HUES48 (cell line): ENCODE data around the gene STYK1.
"Not testable (repeated sequence)": the region's sequence is repeated elsewhere in the genome, so short reads cannot be mapped to it uniquely, and the experiment has no call there.

ENCODE experiments used
- H3K27ac ChIP-seq: one replicate; pipeline ENCODE4 v1.7.0; 2013; ENCODE audit warnings: low read depth, low read length, inconsistent platforms
- H3K27me3 ChIP-seq: 2 replicates; pipeline ENCODE4 v1.6.1; 2013; ENCODE audit warnings: mild to moderate bottlenecking, low read length; ENCODE audit not compliant: control insufficient read depth, insufficient read depth
- H3K36me3 ChIP-seq: 2 replicates; pipeline ENCODE4 v1.6.1; 2013; ENCODE audit warnings: low read length; ENCODE audit not compliant: control insufficient read depth, insufficient read depth
- H3K4me1 ChIP-seq: 2 replicates; pipeline ENCODE4 v1.6.1; 2013; ENCODE audit warnings: mild to moderate bottlenecking, low read length; ENCODE audit not compliant: control insufficient read depth, insufficient read depth
- H3K4me3 ChIP-seq: 2 replicates; pipeline ENCODE4 v1.5.1; 2013; ENCODE audit warnings: mild to moderate bottlenecking, low read depth, low read length
- H3K9ac ChIP-seq: 2 replicates; pipeline ENCODE4 v1.6.1; 2013; ENCODE audit warnings: mild to moderate bottlenecking, low read depth, low read length, moderate library complexity
- H3K9me3 ChIP-seq: 2 replicates; pipeline ENCODE4 v1.6.1; 2013; ENCODE audit warnings: low read length; ENCODE audit not compliant: control insufficient read depth, insufficient read depth

The STYK1 gene

GRCh38 chr12:10688042-10688441 lies 14.2 kb upstream of the STYK1 start:
- no peak overlapping the region for H3K9ac ChIP-seq
- H3K27ac ChIP-seq: no peak overlapping the region
- no peaks in the 10 kb centered on the region for H3K4me1 ChIP-seq
- no peaks in the 10 kb centered on the region for H3K9me3 ChIP-seq
- no peaks in the 10 kb centered on the region for H3K27me3 ChIP-seq
- no peaks in the 10 kb centered on the region for H3K36me3 ChIP-seq
- no peak overlapping the region for H3K4me3 ChIP-seq

GRCh38 chr12:10672231-10672868 lies 1.5 kb downstream of the STYK1 start:
- Histone ChIP-seq H3K9ac (no peak overlapping the region), H3K36me3 (no peaks in the 10 kb centered on the region), H3K27me3 (no peaks in the 10 kb centered on the region), H3K27ac (no peak overlapping the region), H3K4me1 (peaks cover 3% of the 10 kb centered on the region; the same call in 1 of the 2 replicates), H3K9me3 (no peaks in the 10 kb centered on the region), H3K4me3 (no peak overlapping the region)

- H3K9ac ChIP-seq: no peak overlapping the region
- H3K4me1 ChIP-seq: no peaks in the 10 kb centered on the region
- no peaks in the 10 kb centered on the region for H3K9me3 ChIP-seq
- H3K4me3 ChIP-seq: no peak overlapping the region
- H3K27ac ChIP-seq: no peak overlapping the region
- no peaks in the 10 kb centered on the region for H3K36me3 ChIP-seq
- H3K27me3 ChIP-seq: no peaks in the 10 kb centered on the region
Observed at GRCh38 chr12:10669533-10669932, 4.3 kb downstream of the STYK1 start.

GRCh38 chr12:10668526-10668925 lies 5.3 kb downstream of the STYK1 start:
- Histone ChIP-seq H3K36me3 (no peaks in the 10 kb centered on the region), H3K4me3 (no peak overlapping the region)

GRCh38 chr12:10667581-10667980 lies 6.3 kb downstream of the STYK1 start:
- Histone ChIP-seq H3K27ac (no peak overlapping the region), H3K27me3 (no peaks in the 10 kb centered on the region), H3K36me3 (no peaks in the 10 kb centered on the region), H3K4me3 (no peak overlapping the region), H3K9me3 (no peaks in the 10 kb centered on the region; the same call in 1 of the 2 replicates), H3K9ac (no peak overlapping the region), H3K4me1 (no peaks in the 10 kb centered on the region)

More at GRCh38 chr12:10668526-10668925, 5.3 kb downstream of the STYK1 start:
- Histone ChIP-seq H3K9me3 (no peaks in the 10 kb centered on the region), H3K9ac (no peak overlapping the region), H3K27ac (no peak overlapping the region), H3K27me3 (no peaks in the 10 kb centered on the region), H3K4me1 (no peaks in the 10 kb centered on the region)

DNA sequence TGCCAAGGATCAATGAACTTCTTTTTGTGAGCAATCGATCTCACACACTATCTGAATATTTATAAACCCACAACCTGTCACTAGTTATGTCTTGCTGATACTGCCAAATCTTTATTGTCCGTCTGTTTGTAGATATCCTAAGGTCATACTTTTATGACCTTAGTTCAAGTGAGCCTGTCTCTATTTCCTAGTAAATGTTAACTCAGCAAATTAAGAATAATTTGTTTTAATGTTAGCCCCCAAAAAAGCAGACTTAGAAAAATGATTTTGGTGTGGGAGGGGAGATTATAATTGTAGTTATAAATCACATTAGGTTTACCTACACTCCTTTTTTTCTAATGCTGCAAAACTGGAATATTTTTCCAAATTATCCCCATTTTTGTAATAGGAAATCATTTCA lies 9.4 kb downstream of the STYK1 start:
- Histone ChIP-seq H3K36me3 (no peaks in the 10 kb centered on the region), H3K27me3 (no peaks in the 10 kb centered on the region), H3K9me3 (no peaks in the 10 kb centered on the region; the same call in 1 of the 2 replicates), H3K9ac (no peak overlapping the region), H3K4me3 (no peak overlapping the region), H3K27ac (no peak overlapping the region), H3K4me1 (no peaks in the 10 kb centered on the region)

- Histone ChIP-seq H3K9ac (no peak overlapping the region), H3K36me3 (no peaks in the 10 kb centered on the region), H3K9me3 (peaks cover 4% of the 10 kb centered on the region), H3K27me3 (no peaks in the 10 kb centered on the region), H3K4me1 (no peaks in the 10 kb centered on the region), H3K4me3 (no peak overlapping the region), H3K27ac (no peak overlapping the region)
Observed at GRCh38 chr12:10663869-10664268, 10.0 kb downstream of the STYK1 start.

DNA sequence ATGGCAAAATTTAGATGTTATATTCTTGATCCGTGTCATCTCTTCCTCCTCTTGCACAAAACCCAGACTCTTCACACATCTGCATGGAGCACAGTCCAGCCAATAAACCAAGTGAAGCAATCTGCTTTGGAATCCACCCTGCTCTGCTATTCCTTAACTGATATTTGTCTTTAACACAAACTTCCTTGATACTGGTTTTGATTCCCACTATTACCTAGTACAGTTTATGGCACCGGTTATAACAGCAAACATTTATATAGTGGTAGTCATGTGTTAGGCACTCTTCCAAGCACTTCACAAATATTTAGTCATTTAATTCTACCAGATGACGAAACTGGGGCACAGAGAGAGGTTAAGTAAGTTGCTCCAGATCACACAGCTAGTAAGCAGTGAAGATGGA lies 12.5 kb downstream of the STYK1 start:
- Histone ChIP-seq H3K27ac (no peak overlapping the region), H3K4me3 (no peak overlapping the region), H3K36me3 (no peaks in the 10 kb centered on the region), H3K9ac (no peak overlapping the region), H3K4me1 (no peaks in the 10 kb centered on the region), H3K27me3 (no peaks in the 10 kb centered on the region), H3K9me3 (peaks cover 17% of the 10 kb centered on the region)

- Histone ChIP-seq H3K4me1 (no peaks in the 10 kb centered on the region), H3K4me3 (no peak overlapping the region), H3K9me3 (peaks cover 20% of the 10 kb centered on the region), H3K27ac (no peak overlapping the region), H3K36me3 (no peaks in the 10 kb centered on the region), H3K9ac (no peak overlapping the region), H3K27me3 (no peaks in the 10 kb centered on the region)
Observed at GRCh38 chr12:10654003-10654402, 19.8 kb downstream of the STYK1 start.

- Histone ChIP-seq H3K9me3 (peaks cover 20% of the 10 kb centered on the region), H3K4me1 (no peaks in the 10 kb centered on the region), H3K4me3 (no peak overlapping the region), H3K27ac (no peak overlapping the region), H3K9ac (no peak overlapping the region), H3K36me3 (no peaks in the 10 kb centered on the region), H3K27me3 (no peaks in the 10 kb centered on the region)
Observed at GRCh38 chr12:10652192-10652591, 21.7 kb downstream of the STYK1 start.

GRCh38 chr12:10646576-10646975 lies 27.3 kb downstream of the STYK1 start:
- not testable (repeated sequence) for H3K36me3 ChIP-seq, H3K4me3 ChIP-seq, H3K27me3 ChIP-seq, H3K27ac ChIP-seq, H3K4me1 ChIP-seq, H3K9ac ChIP-seq
- H3K9me3 ChIP-seq: peaks cover 31% of the 10 kb centered on the region
